Measurements from ENCODE around the gene CCDC85A.

Gene CCDC85A

DNA sequence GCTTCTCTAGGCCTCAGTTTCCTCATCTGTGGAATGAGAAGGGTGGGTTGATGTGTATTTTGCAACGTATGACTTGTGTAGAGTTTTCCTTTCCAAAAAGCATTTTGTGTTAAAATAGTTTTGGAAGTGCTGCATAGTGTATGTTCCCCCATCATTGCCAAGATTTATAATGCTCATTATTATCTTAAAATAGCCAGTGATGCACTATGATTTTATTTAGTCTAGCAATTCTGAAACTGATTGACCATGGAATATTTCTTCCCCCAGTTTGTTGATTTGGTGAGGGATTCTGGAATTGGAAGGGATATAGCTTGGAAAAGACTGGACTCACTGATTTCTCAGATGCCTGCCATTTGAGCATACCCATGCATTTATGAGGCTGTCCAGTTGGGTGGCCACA, 130.6 kb downstream of the CCDC85A start:
- no peak for DNase-seq

DNA sequence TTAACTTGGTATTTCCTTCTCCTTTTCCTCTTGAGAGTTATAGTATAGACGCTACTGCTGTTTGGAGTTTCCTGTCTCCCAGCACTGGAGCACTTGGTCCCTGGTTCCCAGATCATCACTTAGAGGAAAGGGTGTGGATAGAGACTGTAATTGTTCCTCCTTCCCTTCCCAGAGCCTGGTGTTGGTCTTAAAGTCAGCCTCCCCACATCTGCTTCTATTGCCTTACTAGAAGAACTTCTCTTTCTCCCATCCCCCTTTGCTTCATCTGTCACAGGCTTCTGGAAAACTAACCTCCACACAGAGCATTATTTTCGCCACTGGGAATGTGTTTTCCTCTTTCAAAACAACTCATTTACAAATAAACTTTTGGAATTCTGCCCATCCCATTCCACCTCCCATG, 131.0 kb downstream of the CCDC85A start:
- DNase-seq, result no peak

DNA sequence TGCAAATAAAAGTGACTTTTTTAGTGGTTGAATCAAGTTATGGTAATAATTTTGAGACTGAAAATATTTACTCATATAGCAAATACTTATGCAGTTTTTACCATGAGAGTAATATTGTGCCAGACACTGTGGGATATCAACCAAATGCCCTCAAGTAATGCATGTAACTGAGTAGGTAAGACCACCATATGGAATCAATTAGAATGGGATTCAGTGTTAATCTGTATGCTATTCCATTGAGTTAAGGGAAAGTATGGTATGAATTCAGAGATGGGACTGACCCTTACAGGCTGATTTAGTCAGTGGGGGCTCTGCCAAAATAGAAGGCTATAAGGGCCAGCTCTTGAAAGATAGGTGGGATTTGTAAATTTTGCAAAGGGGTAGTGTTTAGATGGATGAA, 131.6 kb downstream of the CCDC85A start:
- DNase-seq, result no peak

DNA sequence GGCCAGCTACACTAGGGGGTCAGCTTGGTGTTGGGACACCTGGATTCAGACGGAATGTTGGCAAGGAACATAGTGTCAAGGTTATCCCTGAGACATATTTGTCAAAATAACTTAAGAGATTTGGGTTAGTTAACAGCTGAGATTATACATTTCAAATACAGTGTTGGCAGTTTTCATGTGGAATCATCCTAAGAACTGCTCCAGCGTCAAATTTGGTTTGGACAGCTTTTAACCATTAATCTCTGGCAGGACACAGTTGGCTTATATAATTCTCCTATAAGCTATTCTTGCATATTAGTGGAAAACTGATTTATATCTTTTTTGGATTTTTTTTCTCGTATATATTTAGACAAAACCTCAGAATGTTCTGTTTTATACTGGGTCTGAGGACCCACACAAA, 132.2 kb downstream of the CCDC85A start:
- no peak for DNase-seq

DNA sequence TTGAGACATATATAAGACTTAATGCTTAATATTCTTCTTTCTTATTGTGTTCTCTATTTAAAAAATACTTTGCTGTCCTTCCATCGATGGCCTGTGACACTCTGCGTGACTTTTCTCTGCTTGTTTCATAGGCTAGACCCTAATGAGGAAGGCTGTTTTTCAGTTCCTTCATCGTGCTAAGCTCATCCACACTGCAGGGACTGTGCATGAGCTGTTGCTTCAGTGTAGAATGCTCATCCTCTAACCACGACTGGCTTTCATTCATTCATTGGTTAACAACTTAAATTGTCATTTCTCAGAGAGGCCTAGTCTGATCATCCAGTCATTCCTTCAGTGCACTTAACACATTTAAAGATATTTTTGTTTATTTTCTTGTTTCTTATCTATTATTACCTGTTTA, 134.4 kb downstream of the CCDC85A start:
- DNase-seq, result no peak

DNA sequence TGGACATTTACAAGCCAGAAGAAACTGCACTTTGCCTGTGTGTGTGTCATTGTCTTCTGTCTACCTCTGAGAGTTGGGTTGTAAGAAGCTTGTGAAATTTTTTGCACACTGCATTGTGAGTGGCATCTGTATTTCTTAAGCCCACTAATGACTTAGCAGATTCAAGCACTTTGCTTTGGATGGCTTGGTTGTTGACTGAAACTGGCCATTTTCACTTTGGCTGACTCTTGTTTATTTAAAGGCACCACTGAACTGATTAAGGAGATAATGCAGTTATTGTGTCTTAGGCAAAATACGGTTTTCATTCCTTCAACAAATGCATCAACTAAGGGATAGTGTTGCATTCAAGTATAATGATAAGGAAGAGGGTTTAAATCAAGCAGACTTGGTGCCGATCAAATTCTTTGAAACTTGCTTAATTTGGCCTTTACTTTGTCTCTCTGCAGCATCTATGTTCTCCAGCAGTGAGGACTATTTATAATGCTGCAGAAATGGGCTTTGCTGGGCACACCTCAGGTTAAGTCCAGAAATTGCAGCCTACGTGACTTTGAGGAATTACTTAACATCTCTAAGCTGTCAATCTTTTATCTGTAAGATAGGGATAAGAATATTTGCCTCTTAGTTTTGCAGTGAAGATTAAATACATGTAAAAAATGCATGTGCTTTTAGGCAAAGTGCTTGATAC, 142.0 kb downstream of the CCDC85A start:
- DNase-seq, result no peak

DNA sequence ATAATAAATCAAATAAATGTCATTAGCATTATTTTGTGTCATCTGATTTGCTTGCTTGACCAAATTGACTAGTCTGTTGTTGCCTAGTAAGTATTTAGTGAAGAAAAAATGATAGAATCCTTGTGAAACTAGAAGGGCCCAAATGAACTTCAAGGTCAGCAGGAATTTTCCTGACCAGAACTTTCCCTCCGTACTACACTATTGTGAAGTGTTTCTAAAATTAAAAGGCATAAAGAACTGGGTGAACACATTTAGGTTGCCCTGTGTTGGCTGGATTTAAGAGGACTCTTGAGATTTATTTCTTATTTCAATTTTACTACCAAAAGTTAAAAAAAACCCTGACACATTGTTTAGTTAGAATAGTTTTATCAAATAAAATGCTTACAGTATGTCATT, 142.6 kb downstream of the CCDC85A start:
- no peak for DNase-seq

DNA sequence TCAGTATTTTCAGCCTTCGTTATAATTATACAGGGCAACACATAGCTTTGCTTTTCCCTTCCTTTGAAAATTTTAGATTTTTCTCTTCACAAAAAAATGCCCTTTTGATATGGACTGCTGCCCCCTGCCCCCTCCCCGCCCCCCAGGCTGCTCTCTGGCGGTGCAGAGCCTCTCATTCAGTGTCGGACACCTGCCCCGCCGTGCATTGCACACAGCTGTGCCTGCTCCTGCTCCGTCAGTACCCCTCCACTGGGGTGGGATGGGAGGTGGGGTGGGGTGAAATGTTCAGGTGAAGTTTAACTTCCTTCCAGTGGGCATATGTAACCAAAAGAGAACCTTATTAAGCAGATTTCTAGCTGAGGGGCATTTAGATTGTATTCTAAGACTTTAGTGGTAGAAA, 148.0 kb downstream of the CCDC85A start:
- DNase-seq, result no peak

DNA sequence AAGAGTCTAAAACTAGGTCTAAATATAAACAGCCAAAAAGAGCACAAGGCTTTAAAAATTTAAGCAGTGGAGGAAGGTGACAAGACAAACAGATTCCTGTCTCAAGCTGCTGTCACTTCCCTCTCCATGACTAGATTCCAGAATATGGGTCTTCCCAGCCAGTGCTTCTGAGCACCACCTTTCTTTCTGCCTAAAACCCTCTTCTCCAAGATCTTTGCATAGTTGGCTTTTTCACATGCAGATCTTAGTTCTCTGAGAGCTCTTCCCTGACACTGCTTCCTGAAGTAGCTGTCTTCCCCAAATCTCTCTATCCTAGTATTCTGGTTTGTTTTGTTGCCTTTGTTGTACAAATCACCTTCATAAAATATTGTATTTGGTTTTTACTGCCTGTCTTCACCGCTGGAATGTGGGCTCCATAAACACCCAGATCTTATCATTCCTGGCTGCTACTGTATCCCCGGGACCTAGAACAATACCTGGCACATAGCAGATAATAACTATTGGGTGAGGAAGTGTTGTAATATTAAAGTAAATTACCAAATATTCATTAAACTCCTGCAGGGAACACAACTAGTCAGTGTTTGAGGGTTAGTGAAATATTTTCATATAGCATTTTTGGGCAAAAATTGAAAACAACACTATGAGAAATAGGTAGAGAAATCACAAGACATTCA, 150.2 kb downstream of the CCDC85A start:
- no peak for DNase-seq

DNA sequence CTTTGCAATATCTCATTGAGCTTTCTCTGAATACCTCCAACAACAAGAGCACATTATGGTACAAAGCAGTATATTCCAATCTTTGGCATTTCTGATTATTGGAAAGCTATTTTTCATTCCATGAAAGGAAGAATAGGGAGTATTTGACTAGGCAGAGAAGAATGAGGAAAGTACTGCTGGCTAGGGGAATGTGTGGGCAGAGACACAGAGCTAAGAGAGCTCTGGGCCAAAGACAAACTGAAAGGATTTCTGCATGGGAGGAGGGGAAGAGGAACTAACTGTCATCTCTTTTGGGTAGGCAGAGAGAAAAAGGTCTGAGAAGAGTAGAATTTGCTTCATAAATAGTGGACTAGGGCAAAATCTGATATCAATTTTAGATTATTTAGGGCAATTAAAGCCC, 150.8 kb downstream of the CCDC85A start:
- no peak for DNase-seq

DNA sequence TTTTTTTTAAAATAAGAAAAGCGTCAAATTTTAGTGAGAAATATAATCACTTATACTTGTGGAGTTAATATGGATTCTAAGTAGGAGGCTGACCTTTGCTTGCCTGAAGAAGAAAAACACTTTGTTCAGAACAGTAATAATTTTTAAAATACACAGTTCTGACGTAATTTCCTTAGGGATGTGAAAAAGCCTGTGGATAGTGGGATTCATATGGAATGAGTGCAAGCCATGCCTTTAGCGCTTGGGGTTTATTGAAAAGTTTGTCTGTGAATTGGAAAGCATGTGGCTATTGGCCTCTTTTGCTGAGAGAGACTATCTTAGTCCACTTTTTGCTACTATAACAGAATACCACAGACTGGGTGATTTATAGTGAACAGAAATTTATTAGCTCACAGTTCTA, 151.3 kb downstream of the CCDC85A start:
- DNase-seq, result no peak

DNA sequence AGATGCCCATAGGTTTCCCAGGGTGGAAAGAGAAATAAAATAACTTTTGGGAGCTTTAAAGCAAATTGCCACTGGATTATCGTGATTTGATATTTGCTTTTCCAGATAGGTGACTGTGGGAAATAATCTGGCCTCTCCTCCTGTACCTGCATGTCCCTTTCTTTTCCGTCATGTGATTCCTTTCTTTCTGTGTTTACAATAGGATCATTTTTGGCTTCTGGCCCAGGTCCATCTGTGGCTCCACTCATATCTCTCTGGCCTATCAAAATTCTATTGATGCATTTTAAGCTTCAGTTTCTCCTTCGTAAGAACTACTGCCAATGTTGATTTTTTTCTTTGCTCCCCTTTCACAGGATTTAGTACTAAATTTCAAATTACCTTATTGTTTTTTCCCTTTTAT, 153.6 kb downstream of the CCDC85A start:
- DNase-seq, result no peak

DNA sequence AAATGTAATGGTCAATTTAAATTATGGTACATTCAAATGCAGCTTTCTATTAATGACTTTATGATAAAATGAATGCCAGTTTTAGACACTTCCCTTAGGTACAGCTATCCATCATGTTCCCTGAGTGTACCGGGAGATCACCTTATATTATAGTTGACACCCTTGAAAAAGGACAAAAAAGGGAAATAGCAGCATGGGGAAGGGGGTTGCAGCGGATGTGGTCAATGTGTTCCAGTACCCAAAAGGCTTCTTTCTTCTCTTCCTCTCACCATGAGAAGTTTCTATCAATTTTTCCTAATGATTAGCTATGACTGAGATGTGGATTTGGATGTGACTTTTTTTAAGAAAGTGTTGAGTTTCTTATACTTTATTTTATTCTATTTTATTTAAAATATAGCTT, 154.4 kb downstream of the CCDC85A start:
- no peak for DNase-seq

DNA sequence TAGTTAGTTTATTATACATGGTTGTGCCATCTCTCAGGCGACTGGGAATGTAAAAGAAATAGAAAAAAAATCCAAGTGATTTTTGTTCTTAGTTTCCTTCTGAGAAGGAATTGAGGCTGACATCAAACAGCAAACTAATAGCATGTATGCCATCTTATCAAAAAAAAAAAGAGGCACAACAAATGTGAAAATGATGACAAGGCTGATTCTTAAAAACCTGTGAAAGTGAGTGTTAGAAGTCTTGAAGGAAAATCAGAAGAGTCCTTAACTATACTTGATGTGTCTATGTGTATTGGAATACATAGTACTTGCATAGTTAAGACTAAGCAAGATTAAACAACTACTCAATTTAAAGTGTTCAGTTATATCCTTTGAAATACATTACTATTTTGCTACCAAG, 161.0 kb downstream of the CCDC85A start:
- no peak for DNase-seq

DNA sequence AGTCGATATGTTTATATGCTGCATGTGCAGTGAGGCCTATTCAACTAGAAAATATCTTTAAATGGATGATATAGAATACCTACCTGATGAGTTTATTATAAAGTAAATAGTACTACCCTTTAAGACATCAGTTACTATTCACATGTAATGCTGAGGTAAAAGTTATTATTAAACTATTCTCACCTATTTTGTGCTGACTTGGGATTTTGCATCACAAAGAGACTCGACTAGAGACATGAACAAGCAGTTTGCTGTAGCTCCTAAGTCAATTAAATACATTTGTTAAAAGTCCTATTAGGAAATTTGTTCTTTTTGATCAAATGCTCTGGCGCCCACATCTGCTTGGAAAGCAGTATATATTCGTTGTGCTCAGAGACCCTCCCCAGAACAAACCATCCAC, 164.1 kb downstream of the CCDC85A start:
- no peak for DNase-seq

DNA sequence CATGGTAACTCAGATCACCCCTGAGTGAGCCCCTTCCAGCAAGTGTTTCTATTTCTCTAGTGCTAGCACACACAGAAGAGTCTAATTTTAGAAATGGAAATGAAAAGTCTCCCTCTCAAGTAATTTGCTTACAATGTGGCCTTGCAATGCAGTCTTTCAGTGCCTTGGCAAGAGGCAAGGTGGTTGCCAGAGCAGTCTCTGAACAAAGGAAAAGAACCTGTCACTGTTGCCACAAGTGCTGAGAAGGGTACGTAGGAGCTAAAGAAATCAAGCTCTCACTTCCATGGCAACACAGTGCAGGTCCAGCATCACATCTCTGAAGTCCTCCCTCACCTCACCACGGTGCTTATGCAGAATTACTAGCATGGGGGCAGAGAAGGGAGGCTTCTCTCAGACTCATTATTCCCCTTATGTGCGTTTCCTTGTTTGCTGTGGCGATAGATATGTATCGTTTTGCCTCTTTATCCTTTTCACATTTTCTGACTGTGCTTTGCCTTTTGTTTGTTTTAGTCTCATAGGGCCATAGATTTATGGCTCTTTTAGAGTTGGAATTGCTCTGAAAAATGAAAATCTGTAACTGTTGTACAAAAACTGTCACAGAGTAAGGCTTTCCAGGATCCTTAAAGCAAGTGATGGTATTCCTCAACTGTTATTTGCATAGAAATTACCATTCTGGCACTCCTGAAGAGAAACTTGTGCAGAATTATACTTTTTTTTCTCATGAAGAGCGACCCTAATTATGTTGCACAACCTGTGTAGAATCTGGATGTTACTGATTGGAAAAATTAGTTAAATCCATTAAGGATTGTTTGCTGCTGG, 164.8 kb downstream of the CCDC85A start:
- no peak for DNase-seq

DNA sequence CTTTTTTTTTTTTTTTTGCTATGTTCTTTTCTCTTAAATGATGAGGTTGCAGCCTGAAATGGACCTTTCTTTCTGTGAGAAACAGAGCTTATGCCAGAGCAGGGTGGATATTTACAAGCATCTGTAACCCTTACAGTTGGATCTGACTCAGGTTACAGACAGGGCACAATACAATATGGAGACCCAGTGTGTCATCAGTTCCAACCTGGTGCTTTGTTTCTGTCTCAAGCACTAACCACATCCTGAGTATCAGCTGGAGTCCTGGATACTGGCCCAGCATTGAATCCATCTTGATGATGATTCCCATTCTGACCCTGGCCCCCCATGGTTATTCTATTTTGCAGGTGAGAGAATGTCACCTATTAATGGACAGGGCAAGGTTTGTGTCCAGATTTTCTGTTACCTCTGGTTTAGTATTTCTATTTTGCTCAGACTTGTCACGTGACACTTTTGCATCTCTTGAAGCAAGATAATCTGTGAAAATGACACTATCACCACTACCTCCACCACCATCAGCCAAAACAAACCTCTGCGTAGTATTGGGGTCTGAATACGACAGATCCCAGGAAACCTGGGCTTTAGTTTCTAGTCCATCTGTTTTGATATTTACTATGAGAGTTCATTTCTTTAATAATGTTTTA, 174.0 kb downstream of the CCDC85A start:
- no peak for DNase-seq

DNA sequence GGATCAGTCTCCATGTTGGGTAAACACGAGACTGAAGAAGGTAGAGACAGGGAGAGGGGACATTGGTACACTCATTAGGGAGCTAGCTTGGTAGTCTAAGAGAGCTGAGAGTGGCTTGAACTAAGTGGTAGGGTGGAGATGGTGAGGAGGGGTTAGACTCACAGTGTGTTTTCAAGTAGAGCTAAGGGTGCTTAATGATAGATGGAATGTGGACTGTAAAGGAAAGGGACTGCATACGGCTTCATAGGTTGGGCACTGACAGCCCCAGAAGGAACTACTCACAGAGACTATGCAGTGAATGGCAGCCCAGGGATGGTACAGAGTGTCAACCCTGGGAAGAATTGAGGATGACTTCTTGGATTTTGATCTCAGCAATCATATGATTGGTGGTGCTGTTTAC, 178.1 kb downstream of the CCDC85A start:
- no peak for DNase-seq

DNA sequence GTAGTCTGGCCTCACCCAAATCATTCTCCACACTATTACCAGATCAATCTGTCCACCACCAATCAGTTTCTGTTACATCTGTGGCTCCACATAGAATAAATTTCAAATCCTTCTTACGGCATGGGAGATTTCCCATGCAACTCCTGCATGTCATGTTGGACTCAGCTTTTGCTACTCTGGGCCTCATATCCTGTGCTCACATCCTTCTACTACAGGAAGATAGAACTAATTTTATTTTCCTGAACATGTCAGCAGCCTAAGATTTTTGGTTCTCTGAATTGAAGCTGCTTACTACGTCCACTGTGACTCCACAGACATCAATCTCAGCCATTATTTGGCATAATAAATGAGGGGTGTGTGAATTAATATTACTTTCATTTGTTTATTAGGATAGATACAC, 181.1 kb downstream of the CCDC85A start:
- no peak for DNase-seq

DNA sequence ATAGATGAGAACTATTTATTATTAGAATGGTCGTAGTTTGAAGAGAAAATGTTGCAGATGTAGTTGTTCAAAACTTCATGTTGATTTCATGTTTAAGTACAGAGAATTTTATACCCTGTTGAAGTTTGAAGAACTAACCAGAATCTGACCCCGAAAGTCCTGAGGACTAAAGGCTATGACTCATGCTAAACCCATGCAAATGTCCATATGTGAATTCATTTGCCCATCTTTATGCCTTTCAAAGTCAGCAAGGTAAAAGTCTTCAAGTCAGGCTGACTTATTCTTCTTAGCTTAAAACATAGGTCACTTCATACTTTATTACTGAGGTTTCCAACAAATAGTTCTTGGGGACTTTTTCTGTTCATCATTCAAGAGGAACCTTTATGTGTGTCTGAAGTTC, 185.5 kb downstream of the CCDC85A start:
- DNase-seq, result no peak

DNA sequence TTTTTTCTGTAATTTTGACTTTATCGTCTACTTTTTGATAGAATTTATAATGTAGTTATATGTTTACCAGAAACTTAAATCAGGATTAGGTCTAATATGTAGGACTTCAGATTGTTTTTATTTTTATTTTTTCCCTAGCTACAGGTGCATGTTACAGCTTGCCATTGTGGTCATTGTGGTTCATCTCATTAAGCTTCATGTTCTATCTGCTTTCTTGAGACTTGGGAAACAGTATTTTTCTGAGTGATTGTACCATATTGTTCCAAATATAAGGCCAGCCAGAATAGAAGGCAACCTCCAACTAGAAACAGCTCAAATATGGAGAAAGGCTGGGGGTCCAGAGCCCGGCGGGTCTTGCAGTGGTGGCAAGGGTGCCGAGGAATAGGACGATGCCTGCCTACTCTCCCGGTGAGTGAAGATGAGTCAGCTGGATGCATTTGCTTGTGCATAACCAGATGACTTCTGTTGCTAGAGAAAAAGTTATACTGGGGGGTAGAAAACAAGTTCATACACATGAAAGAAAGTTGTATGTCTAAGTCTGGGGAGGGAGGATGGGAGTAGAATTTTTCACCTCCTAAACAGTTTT, 188.4 kb downstream of the CCDC85A start:
- no peak for DNase-seq

DNA sequence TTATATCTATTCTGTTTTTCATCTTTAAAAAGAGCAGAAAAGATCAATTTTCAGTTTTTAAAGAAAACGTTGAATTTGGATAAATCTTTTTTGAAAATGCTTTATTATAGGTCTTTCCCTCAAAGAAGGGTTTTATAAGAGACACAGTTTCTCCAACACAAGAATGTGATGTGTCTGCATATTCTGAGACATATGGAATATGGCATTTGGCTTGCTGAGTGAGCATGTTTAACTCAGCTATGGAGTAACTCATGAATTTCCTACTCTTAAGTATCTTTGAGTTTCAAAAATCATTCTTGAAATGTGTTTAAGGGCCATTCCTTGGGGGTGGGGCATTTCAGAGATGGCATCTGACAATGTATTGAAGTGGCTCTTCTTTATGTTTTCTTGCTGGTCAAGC, 191.5 kb downstream of the CCDC85A start:
- no peak for DNase-seq

Data from T1000 (cell line).